Endothelial cell of coronary artery (primary cell): Measurements from ENCODE around the gene DEAF1. TPM values are rescaled to one million over a fixed set of nuclear protein-coding genes. Genes with fewer than 3 reads are reported as not detected.

ENCODE experiments used
- total RNA-seq: library from RNA; depleted of rRNA; stranded (reverse); fragments of >200 nt; gene quantifications from 2 replicates; pipeline ENCODE4 v1.2.3, GENCODE V29; 2014

DEAF1 gene, protein sequence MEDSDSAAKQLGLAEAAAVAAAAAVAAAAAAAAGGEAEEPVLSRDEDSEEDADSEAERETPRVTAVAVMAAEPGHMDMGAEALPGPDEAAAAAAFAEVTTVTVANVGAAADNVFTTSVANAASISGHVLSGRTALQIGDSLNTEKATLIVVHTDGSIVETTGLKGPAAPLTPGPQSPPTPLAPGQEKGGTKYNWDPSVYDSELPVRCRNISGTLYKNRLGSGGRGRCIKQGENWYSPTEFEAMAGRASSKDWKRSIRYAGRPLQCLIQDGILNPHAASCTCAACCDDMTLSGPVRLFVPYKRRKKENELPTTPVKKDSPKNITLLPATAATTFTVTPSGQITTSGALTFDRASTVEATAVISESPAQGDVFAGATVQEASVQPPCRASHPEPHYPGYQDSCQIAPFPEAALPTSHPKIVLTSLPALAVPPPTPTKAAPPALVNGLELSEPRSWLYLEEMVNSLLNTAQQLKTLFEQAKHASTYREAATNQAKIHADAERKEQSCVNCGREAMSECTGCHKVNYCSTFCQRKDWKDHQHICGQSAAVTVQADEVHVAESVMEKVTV
- 39.4 and 44.8 TPM in 2 replicates for total RNA-seq

DNA sequence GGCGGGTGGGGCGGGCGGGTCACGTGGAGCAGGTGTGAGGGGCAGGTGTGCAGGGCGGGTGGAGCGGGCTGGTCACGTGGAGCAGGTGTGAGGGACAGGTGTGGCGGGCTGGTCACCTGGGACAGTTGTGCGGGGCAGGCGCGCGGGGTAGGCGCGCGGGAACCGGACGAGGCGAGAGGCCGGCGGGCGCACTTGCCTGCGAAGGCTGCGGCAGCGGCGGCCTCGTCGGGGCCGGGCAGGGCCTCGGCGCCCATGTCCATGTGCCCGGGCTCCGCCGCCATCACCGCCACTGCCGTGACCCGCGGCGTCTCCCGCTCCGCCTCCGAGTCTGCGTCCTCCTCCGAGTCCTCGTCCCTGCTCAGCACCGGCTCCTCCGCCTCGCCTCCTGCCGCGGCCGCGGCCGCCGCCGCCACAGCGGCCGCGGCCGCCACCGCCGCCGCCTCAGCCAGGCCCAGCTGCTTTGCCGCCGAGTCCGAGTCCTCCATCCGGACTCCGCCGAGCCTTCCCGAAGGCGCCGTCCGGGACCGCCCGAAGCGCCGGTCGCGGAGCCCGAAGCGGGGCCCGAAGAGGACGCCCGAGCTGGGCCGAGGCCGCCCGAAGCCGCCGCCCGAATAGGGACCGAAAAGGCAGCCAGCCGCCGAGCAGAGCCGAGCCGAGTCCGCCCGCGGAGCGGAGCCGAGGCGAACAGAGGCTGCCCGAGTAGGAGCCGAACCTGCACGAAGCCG, at the start of gene DEAF1:
DEAF1 (minus strand) TSS at position 660 of the 725 bp plus-strand sequence; CDS start at position 485, 175 bp downstream.

DNA sequence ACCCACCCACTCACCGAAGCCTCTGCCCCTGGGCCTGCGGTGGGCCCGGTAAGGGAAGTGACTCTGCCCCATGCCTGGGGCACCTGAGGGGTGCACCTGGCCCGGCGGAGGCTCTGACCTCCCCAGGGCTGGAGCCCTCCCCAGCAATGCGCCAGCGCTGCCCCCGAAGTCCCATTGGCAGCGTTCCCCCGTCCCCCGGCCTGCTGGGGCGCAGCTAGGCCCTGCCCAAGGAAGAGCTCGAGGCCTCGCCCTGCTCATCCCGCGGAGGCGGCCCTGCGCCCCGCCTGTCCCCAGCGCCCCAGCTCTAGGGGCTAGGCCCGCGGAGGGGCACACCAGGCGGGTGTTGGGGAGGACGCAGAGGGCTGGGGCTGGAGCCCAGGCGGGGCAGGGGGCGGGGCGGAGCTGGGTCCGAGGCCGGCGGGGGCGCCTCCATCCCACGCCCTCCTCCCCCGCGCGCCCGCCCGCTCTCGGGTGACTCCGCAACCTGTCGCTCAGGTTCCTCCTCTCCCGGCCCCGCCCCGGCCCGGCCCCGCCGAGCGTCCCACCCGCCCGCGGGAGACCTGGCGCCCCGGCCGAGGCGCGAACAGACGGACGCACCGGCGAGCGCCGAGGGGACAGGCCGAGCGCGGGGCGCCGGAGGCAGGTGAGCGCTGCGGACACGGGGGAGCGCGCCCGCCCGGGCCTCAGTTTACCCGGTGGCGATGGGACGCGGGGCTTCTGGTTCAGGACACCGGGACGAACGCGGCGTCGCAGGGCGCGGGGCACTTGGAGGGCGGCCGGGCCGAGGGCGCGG, 10.8 kb upstream of the DEAF1 start, which contains the start of gene EPS8L2:
EPS8L2 (plus strand) TSS at position 586 of the 793 bp plus-strand sequence. CDS start 3,177 bp downstream, outside the sequence.

DNA sequence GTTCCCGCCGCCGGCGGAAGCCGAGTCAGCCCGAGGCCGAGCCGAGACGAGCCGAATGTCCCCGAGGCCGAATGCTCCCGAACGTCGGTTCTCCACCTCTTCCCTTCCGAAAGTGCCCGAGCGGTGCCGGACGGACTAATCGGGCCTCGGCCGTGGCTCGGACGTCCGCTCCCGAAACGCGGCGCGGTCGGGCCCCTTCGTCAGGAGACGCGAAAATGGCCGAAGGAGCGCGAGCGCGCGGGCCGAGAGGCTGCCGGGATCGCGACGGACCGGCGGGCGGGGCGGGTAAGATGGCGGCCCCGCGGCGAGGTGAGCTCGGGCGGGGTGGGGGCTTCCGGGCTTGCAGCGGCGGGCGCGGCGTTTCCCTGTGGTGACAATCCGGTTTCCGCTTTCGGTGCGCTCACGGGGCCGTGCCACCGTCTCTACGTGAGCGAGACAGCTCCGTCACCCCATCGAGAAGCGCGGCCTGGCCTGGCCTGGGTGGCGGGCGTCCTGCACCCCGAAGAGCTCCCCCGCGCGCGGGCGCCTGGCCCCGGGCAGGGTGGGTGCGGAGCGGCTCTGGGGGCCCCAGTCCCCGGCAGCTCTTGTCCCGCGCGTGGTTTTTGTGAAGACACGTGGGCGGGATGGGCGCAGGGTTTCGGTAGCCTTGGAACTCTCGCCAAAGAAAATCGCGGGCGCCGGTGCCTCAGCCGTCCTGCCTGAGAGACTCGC, 671 bp upstream of the DEAF1 start, which contains the start of gene TMEM80:
TMEM80 (plus strand) TSS at position 279 of the 711 bp plus-strand sequence; CDS start at position 291, 12 bp downstream.

DNA sequence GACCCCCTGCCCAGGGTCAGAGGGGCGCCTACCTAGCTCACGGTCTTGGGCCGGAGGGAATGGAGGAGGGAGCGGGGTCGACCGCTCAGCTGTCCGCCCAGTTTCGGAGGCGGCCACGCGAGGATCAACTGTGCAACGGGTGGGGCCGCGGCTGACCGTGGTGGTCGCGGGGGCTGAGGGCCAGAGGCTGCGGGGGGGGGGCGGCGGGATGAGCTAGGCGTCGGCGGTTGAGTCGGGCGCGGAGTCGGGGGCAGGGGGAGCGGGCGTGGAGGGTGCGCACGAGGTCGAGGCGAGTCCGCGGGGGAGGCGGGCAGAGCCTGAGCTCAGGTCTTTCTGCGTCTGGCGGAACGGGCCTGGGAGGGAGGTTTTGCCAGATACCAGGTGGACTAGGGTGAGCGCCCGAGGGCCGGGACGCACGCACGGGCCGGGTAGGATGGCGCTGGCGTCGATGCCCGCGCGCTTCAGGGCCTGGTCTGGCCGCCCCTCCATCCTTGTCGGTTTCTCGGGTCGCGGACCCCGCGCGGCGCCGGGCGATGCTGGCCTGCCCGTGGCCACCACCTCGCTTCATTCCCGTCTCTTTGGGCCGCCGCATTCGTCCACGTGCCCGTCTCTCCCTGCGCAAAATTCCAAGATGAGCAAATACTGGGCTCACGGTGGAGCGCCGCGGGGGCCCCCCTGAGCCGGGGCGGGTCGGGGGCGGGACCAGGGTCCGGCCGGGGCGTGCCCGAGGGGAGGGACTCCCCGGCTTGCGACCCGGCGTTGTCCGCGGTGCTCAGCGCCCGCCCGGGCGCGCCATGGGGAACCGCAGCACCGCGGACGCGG, 58.3 kb downstream of the DEAF1 start, which contains the start of gene DRD4:
DRD4 (plus strand) TSS at position 759 of the 822 bp plus-strand sequence; CDS start at position 795, 36 bp downstream.

DNA sequence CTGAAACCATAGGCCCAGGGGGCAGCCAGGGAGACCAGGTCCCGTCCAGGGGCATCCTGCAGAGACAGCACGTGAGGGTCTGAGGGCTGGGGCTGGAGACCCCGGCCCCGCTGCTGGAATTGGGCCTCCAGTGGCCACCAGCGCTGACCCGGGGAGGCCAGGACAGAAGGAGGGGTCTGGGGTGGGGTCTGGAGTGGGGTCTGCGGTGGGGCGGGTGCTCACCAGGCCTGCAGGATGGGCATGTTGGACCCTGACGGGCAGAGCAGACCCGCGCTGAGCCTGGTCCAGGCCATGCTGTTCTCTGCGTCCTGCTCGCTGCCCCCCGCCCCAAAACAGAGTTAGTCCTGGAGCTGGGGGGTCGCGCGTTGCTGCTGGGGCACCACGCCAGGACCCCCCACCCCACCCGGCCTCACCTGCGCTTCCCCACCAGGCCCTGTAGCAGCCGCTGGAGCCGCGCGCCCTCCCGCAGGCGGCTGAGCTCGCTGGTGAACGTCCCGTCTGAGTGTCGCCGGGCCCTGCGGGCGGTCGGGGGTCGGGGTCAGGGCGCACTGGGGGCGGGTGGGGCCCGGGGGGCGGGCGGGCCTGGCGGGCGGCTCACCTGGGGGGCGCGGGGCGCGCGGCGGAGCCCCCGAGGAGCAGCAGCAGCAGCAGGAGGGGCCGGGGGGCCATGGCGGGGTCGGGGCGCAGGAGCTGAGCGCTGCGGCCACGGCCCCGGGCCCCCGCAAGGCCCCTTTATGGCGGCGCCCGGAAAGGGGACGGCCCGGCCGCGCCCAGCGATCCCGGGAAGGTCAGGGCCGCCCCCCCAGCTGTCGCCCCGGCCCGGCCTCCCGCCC, 68.3 kb downstream of the DEAF1 start, which contains the start of gene SCT:
SCT (minus strand) TSS at position 707 of the 833 bp plus-strand sequence; CDS start at position 669, 38 bp downstream.

DNA sequence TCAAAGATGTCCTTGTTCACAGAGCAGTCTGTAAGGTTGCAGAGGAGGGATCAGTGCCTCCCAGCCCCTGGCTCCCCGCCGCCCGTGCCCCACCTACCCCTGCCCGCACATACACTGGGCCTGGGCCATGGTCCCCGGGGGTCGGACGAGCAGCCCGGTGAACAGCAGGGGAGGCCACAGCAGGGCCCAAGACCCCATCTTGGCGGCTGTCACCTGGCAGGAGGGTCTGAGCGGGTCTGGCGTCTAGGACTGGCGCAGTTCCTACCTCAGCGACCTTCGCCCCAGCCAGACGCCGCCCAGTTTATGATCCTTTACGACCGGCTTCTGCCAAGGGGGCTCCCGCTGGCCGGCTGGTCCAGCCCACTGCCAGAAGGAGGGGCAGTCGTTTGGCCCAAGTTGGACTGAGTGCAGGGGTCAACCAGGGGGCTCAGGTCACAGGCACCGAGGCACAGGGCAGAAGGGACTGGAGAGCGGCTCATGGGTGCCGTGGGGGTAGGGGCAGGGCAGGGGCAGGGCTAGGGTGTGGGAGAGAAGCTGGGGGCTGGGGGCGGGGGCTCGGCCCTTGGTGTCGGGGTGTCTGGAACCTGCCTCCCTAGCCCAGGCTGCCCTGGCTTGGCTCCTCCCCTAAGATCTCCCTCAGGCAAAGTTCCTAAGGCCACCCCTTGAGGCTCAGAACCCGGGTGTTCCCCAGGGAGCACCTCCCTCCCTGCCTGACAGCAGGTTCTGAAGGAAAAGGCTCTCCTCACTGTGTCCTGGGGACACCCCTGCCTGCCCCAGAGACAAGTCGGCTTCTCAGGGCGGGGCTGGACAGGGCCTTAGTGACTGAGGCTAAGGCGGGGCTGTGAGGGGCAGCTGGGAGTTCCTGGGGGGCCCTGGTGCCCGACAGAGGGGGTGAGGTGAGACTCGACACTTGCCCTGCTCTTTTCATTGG, 70.1 kb downstream of the DEAF1 start, which contains the start of gene CDHR5:
CDHR5 (minus strand) TSS at position 251 of the 931 bp plus-strand sequence; CDS start at position 198, 53 bp downstream.

DNA sequence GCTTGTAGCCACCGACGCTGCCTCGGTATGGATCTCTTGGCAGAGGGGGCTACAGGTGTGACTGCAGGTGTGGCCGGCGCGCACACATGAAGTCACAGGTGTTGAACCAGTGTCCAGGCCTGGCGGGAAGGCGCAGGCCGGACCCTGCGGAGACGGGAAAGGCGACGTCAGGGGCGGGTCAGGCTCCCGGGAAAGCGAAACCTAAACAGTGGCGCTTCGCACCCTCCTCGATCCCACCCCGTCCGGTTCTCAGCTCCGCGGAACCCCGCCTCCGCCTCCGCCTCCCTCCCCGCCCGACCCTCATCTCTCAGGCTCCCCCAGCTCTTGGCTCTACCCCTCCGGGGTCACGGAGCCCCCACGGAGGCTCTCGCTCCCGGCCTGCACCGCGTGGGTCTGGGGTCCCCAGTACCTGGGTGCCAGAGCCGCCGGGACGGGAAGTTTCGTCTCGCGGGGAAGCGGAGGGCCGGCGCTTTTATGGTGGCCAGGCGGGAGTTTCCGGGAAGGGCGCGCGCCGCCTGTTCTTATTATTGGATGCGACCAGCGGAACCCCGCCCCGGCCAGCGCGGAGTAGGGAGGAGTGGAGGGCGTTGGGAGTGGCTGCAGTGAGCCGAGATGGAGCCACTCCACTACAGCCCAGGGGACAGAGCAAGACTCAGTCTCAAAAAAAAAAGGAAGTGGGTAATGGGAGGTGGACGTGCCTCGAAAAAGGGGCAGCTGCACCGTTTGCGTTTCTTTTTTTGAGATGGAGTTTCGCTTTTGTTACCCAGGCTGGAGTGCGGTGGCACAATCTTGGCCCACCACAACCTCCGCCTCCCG, 79.3 kb downstream of the DEAF1 start, which contains the start of gene IRF7:
IRF7 (minus strand) TSS at position 447 of the 816 bp plus-strand sequence. CDS start 586 bp downstream, outside the sequence.

Other genes with a start within 250 kb of the DEAF1 start
- gene PTDSS2, start 244.9 kb downstream of the DEAF1 start, total RNA-seq, result 33.9 and 34.7 TPM in 2 replicates
- gene RNH1, start 188.0 kb downstream of the DEAF1 start, total RNA-seq, result 203 and 307 TPM in 2 replicates
- gene HRAS, start 159.6 kb downstream of the DEAF1 start, total RNA-seq, result 77.6 and 97.3 TPM in 2 replicates
- 0.27 and 0.47 TPM in 2 replicates for gene LRRC56, start 157.7 kb downstream of the DEAF1 start, total RNA-seq
- gene LMNTD2, start 134.5 kb downstream of the DEAF1 start, total RNA-seq, result 0.36 and 1.1 TPM in 2 replicates
- 10.4 and 14.9 TPM in 2 replicates for gene RASSF7, start 134.3 kb downstream of the DEAF1 start, total RNA-seq
- 25.6 and 33.3 TPM in 2 replicates for gene PHRF1, start 118.8 kb downstream of the DEAF1 start, total RNA-seq
- gene IRF7, start 79.3 kb downstream of the DEAF1 start, total RNA-seq, result 10.4 and 11.3 TPM in 2 replicates
- not detected in 2 replicates for gene CDHR5, start 70.3 kb downstream of the DEAF1 start, total RNA-seq
- gene SCT, start 68.0 kb downstream of the DEAF1 start, total RNA-seq, result not detected in 2 replicates
- not detected in 2 replicates for gene DRD4, start 58.0 kb downstream of the DEAF1 start, total RNA-seq
- gene TMEM80, start 594 bp upstream of the DEAF1 start, total RNA-seq, result 5.5 and 6.2 TPM in 2 replicates
- 2.7 and 3.9 TPM in 2 replicates for gene EPS8L2, start 11.0 kb upstream of the DEAF1 start, total RNA-seq
- 207 and 250 TPM in 2 replicates for gene TALDO1, start 52.2 kb upstream of the DEAF1 start, total RNA-seq
- 22.7 and 25.9 TPM in 2 replicates for gene GATD1, start 82.3 kb upstream of the DEAF1 start, total RNA-seq
- gene CEND1, start 94.9 kb upstream of the DEAF1 start, total RNA-seq, result under 0.01 and 0.18 TPM in 2 replicates
- 6.8 and 7.6 TPM in 2 replicates for gene SLC25A22, start 103.1 kb upstream of the DEAF1 start, total RNA-seq
- 7.0 and 9.0 TPM in 2 replicates for gene PIDD1, start 110.0 kb upstream of the DEAF1 start, total RNA-seq
- 353 and 358 TPM in 2 replicates for gene RPLP2, start 114.7 kb upstream of the DEAF1 start, total RNA-seq
- gene PNPLA2, start 123.7 kb upstream of the DEAF1 start, total RNA-seq, result 15.0 and 23.4 TPM in 2 replicates
- 2.7 and 4.8 TPM in 2 replicates for gene CRACR2B, start 132.7 kb upstream of the DEAF1 start, total RNA-seq
- gene CD151, start 137.7 kb upstream of the DEAF1 start, total RNA-seq, result 545 and 757 TPM in 2 replicates
- gene POLR2L, start 147.3 kb upstream of the DEAF1 start, total RNA-seq, result 159 and 286 TPM in 2 replicates
- gene TSPAN4, start 147.6 kb upstream of the DEAF1 start, total RNA-seq, result 63.9 and 81.4 TPM in 2 replicates
- 34.7 and 45.0 TPM in 2 replicates for gene CHID1, start 215.6 kb upstream of the DEAF1 start, total RNA-seq
- gene AP2A2, start 230.6 kb upstream of the DEAF1 start, total RNA-seq, result 37.9 and 49.3 TPM in 2 replicates